HepG2 (cell line): ENCODE results near the gene SKA2. TPM values are rescaled to one million over a fixed set of nuclear protein-coding genes. Genes with fewer than 3 reads are reported as not detected.
A peak's percentile ranks its signal among the peaks of the same experiment; 100 is the strongest.

Source experiments
- ATAC-seq: fragments of 200-7000 bp; cut with Tn5 transposase; 3 replicates; pipeline ENCODE4 v1.9.1; 2020; ENCODE audit warnings: mild to moderate bottlenecking, moderate library complexity
- BruUV-seq: library from RNA; stranded (reverse); fragments of 400-500 nt; replicated peaks from 2 replicates; lab custom pipeline; 2021; lab: Mats Ljungman, UMichigan
- CTCF ChIA-PET: fragments of 300-600 bp; formaldehyde crosslinking; extraction: SDS; loops from one replicate; lab custom pipeline; 2021; ENCODE audit warnings: low total read pairs, inconsistent platforms, low intra/inter-chr PET ratio; lab: Yijun Ruan, JAX
- POLR2A ChIA-PET: fragments of 350-600 bp; sonication (Branson Sonifier 250); formaldehyde crosslinking; loops from one replicate; lab custom pipeline; 2020; ENCODE audit warnings: antibody characterized with exemption, inconsistent platforms; lab: Yijun Ruan, JAX
- DNase-seq: peaks from one replicate; pipeline ENCODE4 v3.0.0-alpha.2; 2015; ENCODE audit warnings: low spot score
- FAIRE-seq: peaks from 3 replicates; lab custom pipeline; 2011; peaks lifted over from hg19 to GRCh38; lab: Jason Lieb, UNC
- H2AFZ ChIP-seq: one replicate; pipeline ENCODE4 v1.6.1; 2011; ENCODE audit warnings: low read length, inconsistent platforms
- H3K27ac ChIP-seq: fragments of 300-600 bp; 3 replicates; pipeline ENCODE4 v1.8.0; 2011; ENCODE audit warnings: mixed run types, mild to moderate bottlenecking, mixed read lengths, low read length, inconsistent platforms; ENCODE audit not compliant: insufficient read depth; ENCODE audit errors: extremely low read length
- H3K27me3 ChIP-seq, 2 experiments: fragments of 200-600 bp in 1 of 2; 2 replicates in 1 of 2; 3 replicates in 1 of 2; pipeline versions ENCODE4 v1.6.0 to v1.8.0; 2011; ENCODE audit warnings: low read length in 2 of 2, mild to moderate bottlenecking in 2 of 2, moderate library complexity in 2 of 2, inconsistent platforms in 1 of 2; ENCODE audit not compliant: insufficient read depth in 2 of 2, control insufficient read depth in 1 of 2
- H3K36me3 ChIP-seq, 2 experiments: fragments of 200-600 bp in 1 of 2; replicated peaks in 1 of 2; 2 replicates in 1 of 2; 3 replicates in 1 of 2; pipeline versions ENCODE4 v1.5.1 to v1.8.0; 2011; ENCODE audit warnings: low read length in 2 of 2, inconsistent platforms in 1 of 2; ENCODE audit not compliant: insufficient read depth in 2 of 2, control insufficient read depth in 1 of 2
- H3K4me1 ChIP-seq: 2 replicates; pipeline ENCODE4 v1.5.1; 2012; ENCODE audit warnings: low read length, inconsistent platforms; ENCODE audit not compliant: insufficient read depth
- H3K4me2 ChIP-seq: 2 replicates; pipeline ENCODE4 v1.6.0; 2011; ENCODE audit warnings: low read depth, low read length, inconsistent platforms
- H3K4me3 ChIP-seq, 3 experiments: fragments of 200-600 bp in 1 of 3; sonication (generic), shearing (Covaris generic) in 1 of 3; replicated peaks in 1 of 3; 2 replicates each; pipeline ENCODE4 v1.5.1; 2011 to 2016; ENCODE audit warnings: low read length in 3 of 3, inconsistent platforms in 2 of 3, low read depth in 2 of 3, mild to moderate bottlenecking in 2 of 3, control low read depth in 1 of 3, mixed read lengths in 1 of 3; ENCODE audit not compliant: insufficient read depth in 1 of 3
- H3K79me2 ChIP-seq: one replicate; pipeline ENCODE4 v1.6.1; 2011; ENCODE audit warnings: low read length, inconsistent platforms; ENCODE audit not compliant: insufficient read depth
- H3K9ac ChIP-seq: 2 replicates; pipeline ENCODE4 v1.6.0; 2011; ENCODE audit warnings: mild to moderate bottlenecking, low read depth, low read length, inconsistent platforms; ENCODE audit not compliant: insufficient read depth
- H3K9me3 ChIP-seq: 2 replicates; pipeline ENCODE4 v1.5.1; 2012; ENCODE audit warnings: mild to moderate bottlenecking, low read length
- H4K20me1 ChIP-seq: 2 replicates; pipeline ENCODE4 v1.6.0; 2011; ENCODE audit warnings: inconsistent platforms, mild to moderate bottlenecking, low read length, moderate library complexity; ENCODE audit not compliant: insufficient read depth
- LCORL ChIP-seq, 2 experiments: fragments of 450-650 bp in 1 of 2; sonication (generic) in 1 of 2; formaldehyde crosslinking in 1 of 2; IDR thresholded peaks; 2 replicates each; pipeline versions ENCODE4 v1.5.0 to v1.6.1; 2017 to 2020; ENCODE audit warnings: antibody characterized with exemption in 1 of 2, missing genetic modification reagents in 1 of 2
- ZNF501 ChIP-seq: sonication (generic); formaldehyde crosslinking; IDR thresholded peaks from 2 replicates; pipeline ENCODE4 v1.5.1; 2020; ENCODE audit warnings: mild to moderate bottlenecking, moderate library complexity, missing genetic modification reagents
- ZNF670 ChIP-seq: sonication (generic); formaldehyde crosslinking; IDR thresholded peaks from 2 replicates; pipeline ENCODE4 v1.8.0; 2022; ENCODE audit warnings: mild to moderate bottlenecking, missing genetic modification reagents, borderline replicate concordance
- ZNF709 ChIP-seq: sonication (generic); formaldehyde crosslinking; IDR thresholded peaks from 2 replicates; pipeline ENCODE4 v1.5.0; 2020; ENCODE audit warnings: mild to moderate bottlenecking, missing genetic modification reagents
- ZNF770 ChIP-seq: sonication (generic); formaldehyde crosslinking; IDR thresholded peaks from 2 replicates; pipeline ENCODE4 v1.5.0; 2020; ENCODE audit warnings: mild to moderate bottlenecking, missing genetic modification reagents
- WGBS: methylation state at CpG from one replicate; pipeline ENCODE4 v1.1.6; 2017; ENCODE audit warnings: low lambda C conversion rate; 5-methylcytosine and 5-hydroxymethylcytosine counted together
- in situ Hi-C: cut with HindIII; loops from 2 replicates; pipeline ENCODE4 v1.10.0; 2017; ENCODE audit warnings: low pct_unique_long_range_greater_than_20kb; ENCODE audit not compliant: extremely low pct_ligation_motif_present
- intact Hi-C: fragments of 100-400 bp; cut with micrococcal nuclease; formaldehyde crosslinking; loops from one replicate; pipeline ENCODE4 v1.10.0; 2022; ENCODE audit not compliant: unreplicated experiment
- polyA plus RNA-seq, 8 experiments: library from polyadenylated mRNA; depleted of rRNA in 3 of 8; stranded (reverse) in 7 of 8; unstranded in 1 of 8; fragments of >200 nt; fragmentation: Illumina TruSeq in 4 of 8; extraction: Trizol in 4 of 8; gene quantifications; 2 replicates each; pipeline versions ENCODE4 v1.2.1 to v1.2.3, GENCODE V29; 2011 to 2016; ENCODE audit warnings: low read depth in 4 of 8, missing spikeins in 1 of 8, mixed read lengths in 1 of 8; ENCODE audit not compliant: insufficient read depth in 1 of 8
- total RNA-seq, 5 experiments: library from RNA; depleted of rRNA; stranded (reverse); fragments of >200 nt; fragmentation: Illumina TruSeq; extraction: Trizol; gene quantifications; 2 replicates each; pipeline ENCODE4 v1.2.3, GENCODE V29; 2016; ENCODE audit warnings: low read depth in 1 of 5

SKA2 gene
- total and polyA plus RNA-seq, 2 of the 13 experiments (the other 11 are each of a cell fraction or from before 2014, with no cell fraction given) = 18.6 to 91.8 TPM

- FAIRE-seq = no peak
- Histone ChIP-seq H3K4me3 (no peak overlapping the region), H3K27me3 (no peaks in the 10 kb centered on the region), H3K27ac (no peak overlapping the region), H3K36me3 (peaks cover 4 to 6% of the 10 kb centered on the region in 2 experiments; a peak in 4 of 5 replicates), H2AFZ (no peak overlapping the region), H3K9me3 (no peaks in the 10 kb centered on the region), H3K9ac (no peak overlapping the region), H3K4me1 (peaks cover 38% of the 10 kb centered on the region), H4K20me1 (no peaks in the 10 kb centered on the region), H3K4me2 (no peak overlapping the region), H3K79me2 (peaks cover 70% of the 10 kb centered on the region)
- WGBS = 95% methylated on average over 2 of the region's 2 CpGs
- POLR2A ChIA-PET = no interaction called here
- in situ Hi-C loops = no loop called here
- CTCF ChIA-PET = no interaction called here
- intact Hi-C loops = no loop called here
- TF ChIP-seq ZNF770 (CRISPR knock-in tag) (peak; percentile 87), ZNF670 (CRISPR knock-in tag) (no peak)
- DNase-seq = no peak
- no TSS peak for BruUV-seq
- no peak for ATAC-seq
Measured at GRCh38 chr17:59161477-59161876, 6.5 kb upstream of the SKA2 start.

GRCh38 chr17:59160157-59161025 lies 5.4 kb upstream of the SKA2 start:
- no TSS peak for BruUV-seq
- peaks cover 68% of the 10 kb centered on the region for H3K79me2 ChIP-seq

More at GRCh38 chr17:59160157-59161025, 5.4 kb upstream of the SKA2 start:
- Histone ChIP-seq H3K36me3 (peaks cover 4 to 6% of the 10 kb centered on the region in 2 experiments; a peak in 4 of 5 replicates), H3K9ac (no peak overlapping the region), H3K27me3 (no peaks in the 10 kb centered on the region), H3K27ac (no peak overlapping the region), H3K4me2 (no peak overlapping the region), H3K9me3 (no peaks in the 10 kb centered on the region), H3K4me3 (no peak overlapping the region), H2AFZ (no peak overlapping the region), H4K20me1 (no peaks in the 10 kb centered on the region), H3K4me1 (peaks cover 33% of the 10 kb centered on the region)
- POLR2A ChIA-PET = no interaction called here
- intact Hi-C loops (no loop called here), in situ Hi-C loops (no loop called here)
- CTCF ChIA-PET = no interaction called here
- ATAC-seq = no peak
- 96% methylated on average over 9 of the region's 9 CpGs for WGBS
- no peak for FAIRE-seq
- TF ChIP-seq ZNF709 (CRISPR knock-in tag) (no peak), LCORL (IDR thresholded peaks at IDR 0.05) (no peak), LCORL (CRISPR knock-in tag; IDR thresholded peaks at IDR 0.05) (no peak), ZNF501 (CRISPR knock-in tag) (no peak)
- DNase-seq = no peak
